ENCODE measurements around the gene MND1.
"Not testable (repeated sequence)": the region's sequence is repeated elsewhere in the genome, so short reads cannot be mapped to it uniquely, and the experiment has no call there.

The MND1 gene

GRCh38 chr4:153438916-153439756, 94.6 kb downstream of the MND1 start:
- Histone ChIP-seq H3K4me1 (ENCODE audit: control insufficient read depth, insufficient read depth, low read length) (peaks cover 2% of the 10 kb centered on the region), H3K27me3 (ENCODE audit: control insufficient read depth in 1 of 2, insufficient read depth in 2 of 2, low read length in 2 of 2) (no peaks in the 10 kb centered on the region), H3K9ac (ENCODE audit: low read length in 2 of 2) (peak overlapping the region; percentile 13 to 57), H3K4me3 (ENCODE audit: low read length in 2 of 2) (peak overlapping the region; percentile 54 to 55), H3K27ac (ENCODE audit: low read length) (peak overlapping the region; percentile 53), H3K36me3 (ENCODE audit: control insufficient read depth in 2 of 2, insufficient read depth in 2 of 2, low read length in 2 of 2) (no peaks in the 10 kb centered on the region), H3K9me3 (ENCODE audit: control insufficient read depth in 2 of 2, low read length in 2 of 2) (no peaks in the 10 kb centered on the region)

DNA sequence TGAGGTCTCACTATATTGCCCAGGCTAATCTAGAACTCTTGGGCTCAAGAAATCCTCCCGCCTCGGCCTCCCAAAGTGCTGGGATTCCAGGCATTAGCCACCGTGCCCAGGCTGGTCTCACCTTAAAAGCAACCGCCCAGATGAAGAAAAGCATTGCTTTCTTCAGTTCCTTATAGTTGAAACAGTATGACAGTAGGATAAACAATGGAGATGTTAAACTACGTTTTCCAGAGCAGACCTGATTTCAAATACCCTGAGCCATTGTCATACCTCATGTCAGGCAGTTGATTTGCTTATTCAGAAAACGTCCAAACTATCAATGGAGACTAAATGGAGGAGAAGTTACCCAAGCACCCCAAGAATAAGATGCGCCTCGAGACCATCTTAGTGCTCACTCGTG, 95.3 kb downstream of the MND1 start:
- peak overlapping the region; percentile 53 for H3K27ac ChIP-seq (ENCODE audit: low read length)
- no peak overlapping the region for H3K9ac ChIP-seq (ENCODE audit: low read length in 2 of 2)

DNA sequence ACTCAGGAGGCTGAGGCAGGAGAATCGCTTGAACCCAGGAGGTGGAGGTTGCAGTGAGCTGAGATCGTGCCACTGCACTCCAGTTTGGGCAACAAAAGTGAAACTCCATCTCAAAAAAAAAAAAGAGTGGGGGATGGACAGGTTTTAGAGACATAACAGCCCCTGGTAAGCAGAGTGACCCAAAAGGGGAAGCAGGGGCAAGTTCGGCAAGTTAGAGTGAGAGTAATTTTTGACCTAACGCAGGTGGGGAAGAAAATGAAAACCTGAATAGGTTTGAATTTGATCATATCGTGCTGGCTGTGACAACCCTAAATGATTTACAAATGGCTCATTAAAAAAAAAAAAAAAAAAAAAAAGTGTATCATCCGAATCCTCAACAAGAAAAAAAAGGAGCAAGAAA, 96.0 kb downstream of the MND1 start:
- Histone ChIP-seq H3K27ac (ENCODE audit: low read length) (no peak overlapping the region), H3K4me3 (ENCODE audit: low read length in 2 of 2) (no peak overlapping the region), H3K27me3 (ENCODE audit: control insufficient read depth in 1 of 2, insufficient read depth in 2 of 2, low read length in 2 of 2) (no peaks in the 10 kb centered on the region), H3K4me1 (ENCODE audit: control insufficient read depth, insufficient read depth, low read length) (peaks cover 2% of the 10 kb centered on the region), H3K9me3 (ENCODE audit: control insufficient read depth in 2 of 2, low read length in 2 of 2) (no peaks in the 10 kb centered on the region), H3K9ac (ENCODE audit: low read length in 2 of 2) (no peak overlapping the region), H3K36me3 (ENCODE audit: control insufficient read depth in 2 of 2, insufficient read depth in 2 of 2, low read length in 2 of 2) (no peaks in the 10 kb centered on the region)

More for the DNA sequence above, 95.3 kb downstream of the MND1 start:
- no peaks in the 10 kb centered on the region for H3K27me3 ChIP-seq (ENCODE audit: control insufficient read depth in 1 of 2, insufficient read depth in 2 of 2, low read length in 2 of 2)
- H3K9me3 ChIP-seq (ENCODE audit: control insufficient read depth in 2 of 2, low read length in 2 of 2) = no peaks in the 10 kb centered on the region
- H3K36me3 ChIP-seq (ENCODE audit: control insufficient read depth in 2 of 2, insufficient read depth in 2 of 2, low read length in 2 of 2) = no peaks in the 10 kb centered on the region
- H3K4me1 ChIP-seq (ENCODE audit: control insufficient read depth, insufficient read depth, low read length) = peaks cover 2% of the 10 kb centered on the region
- H3K4me3 ChIP-seq (ENCODE audit: low read length in 2 of 2) = no peak overlapping the region

DNA sequence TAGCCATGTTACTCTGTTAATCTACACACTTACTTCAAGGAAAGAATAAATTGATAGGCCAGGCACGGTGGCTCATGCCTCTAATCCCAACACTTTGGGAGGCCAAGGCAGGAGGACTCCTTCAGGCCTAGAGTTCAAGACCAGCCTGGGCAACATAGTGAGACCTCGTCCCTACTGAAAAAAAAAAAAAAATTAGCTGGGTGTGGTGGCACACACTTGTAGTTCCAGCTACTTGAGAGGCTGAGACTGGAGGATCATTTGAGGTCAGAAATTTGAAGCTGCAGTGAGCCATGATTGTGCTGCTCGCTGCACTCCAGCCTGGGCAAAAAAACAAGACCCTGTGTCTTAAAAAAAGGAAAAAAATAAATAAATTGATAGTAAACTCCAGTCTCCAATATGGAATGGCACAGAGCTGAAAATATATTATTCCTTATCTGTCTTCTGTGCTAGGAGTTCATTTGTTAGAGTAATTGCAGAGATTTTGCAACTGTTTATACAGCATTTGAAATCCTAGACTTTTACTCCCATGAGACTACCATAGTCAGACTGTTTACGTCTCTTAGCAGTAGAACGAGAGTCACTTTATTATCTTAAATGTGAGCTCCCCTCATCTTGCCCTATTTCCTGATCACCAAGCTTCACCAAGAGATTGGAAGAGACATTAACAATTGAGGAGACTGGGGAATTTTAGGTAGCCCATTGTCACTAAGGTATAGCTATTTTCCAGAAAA, 102.9 kb downstream of the MND1 start:
- H3K4me3 ChIP-seq (ENCODE audit: low read length in 2 of 2) = no peak overlapping the region
- H3K9ac ChIP-seq (ENCODE audit: low read length in 2 of 2) = no peak overlapping the region
- no peaks in the 10 kb centered on the region for H3K9me3 ChIP-seq (ENCODE audit: control insufficient read depth in 2 of 2, low read length in 2 of 2)
- H3K4me1 ChIP-seq (ENCODE audit: control insufficient read depth, insufficient read depth, low read length) = peaks cover 15% of the 10 kb centered on the region
- no peaks in the 10 kb centered on the region for H3K27me3 ChIP-seq (ENCODE audit: control insufficient read depth in 1 of 2, insufficient read depth in 2 of 2, low read length in 2 of 2)
- no peaks in the 10 kb centered on the region for H3K36me3 ChIP-seq (ENCODE audit: control insufficient read depth in 2 of 2, insufficient read depth in 2 of 2, low read length in 2 of 2)
- peak overlapping the region; percentile 4 for H3K27ac ChIP-seq (ENCODE audit: low read length)

DNA sequence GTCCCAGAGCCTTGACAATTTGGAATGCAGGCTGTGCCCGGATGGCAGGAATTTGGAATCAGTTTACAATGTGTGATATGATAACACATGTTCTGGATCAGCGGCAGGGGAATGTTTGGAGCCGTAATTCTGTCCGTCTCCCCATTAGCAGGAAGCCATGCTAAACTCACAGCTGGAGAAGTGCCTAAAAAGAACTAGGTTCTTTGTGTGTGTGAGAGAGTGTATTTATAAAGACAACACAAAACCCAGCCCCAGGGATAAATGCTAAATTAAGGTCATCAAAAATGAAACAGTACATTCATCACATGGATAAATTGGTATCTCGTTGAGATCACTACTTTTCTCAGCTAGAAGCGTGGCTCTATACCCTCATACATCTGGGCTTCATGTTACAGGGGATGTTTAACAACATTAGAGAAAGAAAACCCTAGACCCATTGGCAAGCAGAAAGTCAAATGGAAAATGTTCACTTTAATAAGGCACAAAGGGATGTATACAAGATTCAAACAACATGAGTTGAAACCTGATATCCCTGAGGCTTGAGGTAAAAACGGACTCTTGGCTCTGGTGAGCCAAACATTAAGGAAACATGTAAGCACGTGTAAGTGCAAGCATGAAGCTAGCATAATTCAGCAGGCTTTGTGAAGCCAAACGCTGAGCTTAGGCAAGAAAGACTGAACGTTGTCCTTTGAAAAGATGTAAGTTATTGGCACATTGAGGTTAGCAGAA, 103.7 kb downstream of the MND1 start:
- no peaks in the 10 kb centered on the region for H3K36me3 ChIP-seq (ENCODE audit: control insufficient read depth in 2 of 2, insufficient read depth in 2 of 2, low read length in 2 of 2)
- peak overlapping the region in 1 of 2 donors; percentile 30 for H3K9ac ChIP-seq (ENCODE audit: low read length in 2 of 2)
- peak overlapping the region in 1 of 2 donors; percentile 21 for H3K4me3 ChIP-seq (ENCODE audit: low read length in 2 of 2)
- peak overlapping the region; percentile 4 for H3K27ac ChIP-seq (ENCODE audit: low read length)
- H3K4me1 ChIP-seq (ENCODE audit: control insufficient read depth, insufficient read depth, low read length) = peaks cover 15% of the 10 kb centered on the region
- no peaks in the 10 kb centered on the region for H3K27me3 ChIP-seq (ENCODE audit: control insufficient read depth in 1 of 2, insufficient read depth in 2 of 2, low read length in 2 of 2)
- no peaks in the 10 kb centered on the region for H3K9me3 ChIP-seq (ENCODE audit: control insufficient read depth in 2 of 2, low read length in 2 of 2)

DNA sequence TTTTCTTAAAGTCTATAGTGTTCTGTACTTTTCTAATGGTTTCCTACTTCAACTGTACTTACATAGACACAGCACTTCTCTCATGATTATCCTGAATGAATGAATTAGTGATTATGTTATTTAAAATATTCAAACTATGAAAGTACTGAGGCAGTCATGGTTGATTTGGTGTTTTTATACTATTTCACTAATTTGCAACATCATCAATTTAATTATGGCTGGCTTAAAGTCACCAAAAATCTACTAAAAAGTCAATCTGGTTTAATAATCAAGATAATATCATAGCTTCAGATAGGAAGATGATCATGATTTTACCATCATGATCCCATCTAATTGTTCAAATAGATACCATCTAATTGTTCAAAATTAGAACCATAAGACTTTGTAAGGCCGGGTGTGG, 104.8 kb downstream of the MND1 start:
- Histone ChIP-seq H3K9ac (ENCODE audit: low read length in 2 of 2) (no peak overlapping the region), H3K36me3 (ENCODE audit: control insufficient read depth in 2 of 2, insufficient read depth in 2 of 2, low read length in 2 of 2) (no peaks in the 10 kb centered on the region), H3K27me3 (ENCODE audit: control insufficient read depth in 1 of 2, insufficient read depth in 2 of 2, low read length in 2 of 2) (no peaks in the 10 kb centered on the region), H3K4me1 (ENCODE audit: control insufficient read depth, insufficient read depth, low read length) (peaks cover 15% of the 10 kb centered on the region), H3K9me3 (ENCODE audit: control insufficient read depth in 2 of 2, low read length in 2 of 2) (no peaks in the 10 kb centered on the region), H3K4me3 (ENCODE audit: low read length in 2 of 2) (no peak overlapping the region), H3K27ac (ENCODE audit: low read length) (no peak overlapping the region)

GRCh38 chr4:153450544-153450917, 106.0 kb downstream of the MND1 start:
- H3K4me1 ChIP-seq (ENCODE audit: control insufficient read depth, insufficient read depth, low read length) = peaks cover 15% of the 10 kb centered on the region
- no peak overlapping the region for H3K4me3 ChIP-seq (ENCODE audit: low read length in 2 of 2)
- H3K36me3 ChIP-seq (ENCODE audit: control insufficient read depth in 2 of 2, insufficient read depth in 2 of 2, low read length in 2 of 2) = no peaks in the 10 kb centered on the region
- H3K9ac ChIP-seq (ENCODE audit: low read length in 2 of 2) = no peak overlapping the region
- H3K9me3 ChIP-seq (ENCODE audit: control insufficient read depth in 2 of 2, low read length in 2 of 2) = no peaks in the 10 kb centered on the region
- H3K27ac ChIP-seq (ENCODE audit: low read length) = no peak overlapping the region
- H3K27me3 ChIP-seq (ENCODE audit: control insufficient read depth in 1 of 2, insufficient read depth in 2 of 2, low read length in 2 of 2) = no peaks in the 10 kb centered on the region

- not testable (repeated sequence) for H3K36me3 ChIP-seq (ENCODE audit: control insufficient read depth in 2 of 2, insufficient read depth in 2 of 2, low read length in 2 of 2); H3K9ac ChIP-seq (ENCODE audit: low read length in 2 of 2); H3K27ac ChIP-seq (ENCODE audit: low read length); H3K9me3 ChIP-seq (ENCODE audit: control insufficient read depth in 2 of 2, low read length in 2 of 2); H3K27me3 ChIP-seq (ENCODE audit: control insufficient read depth in 1 of 2, insufficient read depth in 2 of 2, low read length in 2 of 2); H3K4me3 ChIP-seq (ENCODE audit: low read length in 2 of 2)
- peaks cover 15% of the 10 kb centered on the region for H3K4me1 ChIP-seq (ENCODE audit: control insufficient read depth, insufficient read depth, low read length)
Observed at GRCh38 chr4:153451145-153451544, 106.7 kb downstream of the MND1 start.

- Histone ChIP-seq H3K27ac (ENCODE audit: low read length) (no peak overlapping the region), H3K4me1 (ENCODE audit: control insufficient read depth, insufficient read depth, low read length) (peaks cover 15% of the 10 kb centered on the region), H3K4me3 (ENCODE audit: low read length in 2 of 2) (no peak overlapping the region)
Observed at GRCh38 chr4:153451911-153452657, 107.6 kb downstream of the MND1 start.

DNA sequence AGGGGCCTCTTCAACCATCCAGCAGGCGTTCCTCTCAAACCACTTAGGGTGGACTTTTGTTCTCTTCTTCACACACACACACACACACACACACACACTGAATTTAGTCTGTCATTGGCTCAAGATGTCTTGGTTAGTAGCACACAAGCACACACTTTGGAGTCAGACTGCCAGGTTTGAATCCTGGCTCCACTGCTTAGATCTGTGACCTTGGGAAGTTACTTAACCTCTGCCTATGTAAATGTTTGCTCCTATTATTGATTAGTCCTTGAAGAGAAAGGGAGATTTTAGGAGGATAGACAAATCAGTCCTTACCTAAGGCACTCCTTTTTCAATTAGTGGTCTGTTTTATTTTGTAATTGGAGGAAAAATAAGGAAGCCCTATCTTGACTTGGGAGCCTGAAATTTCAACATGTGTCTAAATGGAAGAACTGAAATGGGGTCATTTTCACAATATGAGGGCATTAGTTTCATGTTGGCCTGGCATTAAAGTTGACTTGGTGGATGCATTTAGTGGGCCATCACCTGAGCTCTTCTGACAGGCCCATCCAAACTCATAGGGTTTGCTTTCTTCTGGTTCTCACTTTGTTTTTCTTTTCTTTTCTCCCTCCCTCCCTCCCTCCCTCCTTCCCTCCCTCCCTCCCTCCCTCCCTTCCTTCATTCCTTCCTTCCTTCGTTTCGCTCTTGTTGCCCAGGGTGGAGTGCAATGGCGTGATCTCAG, 108.3 kb downstream of the MND1 start:
- Histone ChIP-seq H3K9me3 (ENCODE audit: control insufficient read depth in 2 of 2, low read length in 2 of 2) (no peaks in the 10 kb centered on the region), H3K9ac (ENCODE audit: low read length in 2 of 2) (no peak overlapping the region), H3K27me3 (ENCODE audit: control insufficient read depth in 1 of 2, insufficient read depth in 2 of 2, low read length in 2 of 2) (no peaks in the 10 kb centered on the region), H3K4me3 (ENCODE audit: low read length in 2 of 2) (no peak overlapping the region), H3K27ac (ENCODE audit: low read length) (no peak overlapping the region), H3K36me3 (ENCODE audit: control insufficient read depth in 2 of 2, insufficient read depth in 2 of 2, low read length in 2 of 2) (no peaks in the 10 kb centered on the region), H3K4me1 (ENCODE audit: control insufficient read depth, insufficient read depth, low read length) (peaks cover 10% of the 10 kb centered on the region)

More at GRCh38 chr4:153451911-153452657, 107.6 kb downstream of the MND1 start:
- no peaks in the 10 kb centered on the region for H3K27me3 ChIP-seq (ENCODE audit: control insufficient read depth in 1 of 2, insufficient read depth in 2 of 2, low read length in 2 of 2)
- H3K36me3 ChIP-seq (ENCODE audit: control insufficient read depth in 2 of 2, insufficient read depth in 2 of 2, low read length in 2 of 2) = no peaks in the 10 kb centered on the region
- H3K9ac ChIP-seq (ENCODE audit: low read length in 2 of 2) = no peak overlapping the region
- no peaks in the 10 kb centered on the region for H3K9me3 ChIP-seq (ENCODE audit: control insufficient read depth in 2 of 2, low read length in 2 of 2)

All from stomach smooth muscle (tissue), 2 donors.